Liver (tissue), 9 donors: ENCODE data around the gene PFN3. TPM values are rescaled to one million over a fixed set of nuclear protein-coding genes. Genes with fewer than 3 reads are reported as not detected.

Experiments used
- DNase-seq: peaks from one replicate; pipeline ENCODE4 v3.0.0-alpha.2; 2017; ENCODE audit warnings: low spot score
- H3K27ac ChIP-seq, 2 donors: one replicate each; pipeline ENCODE4 v1.7.0; 2013; ENCODE audit warnings: inconsistent platforms in 2 of 2, low read length in 2 of 2, control low read depth in 1 of 2, low read depth in 1 of 2, mild to moderate bottlenecking in 1 of 2
- H3K27me3 ChIP-seq, 4 donors: one replicate each; pipeline versions ENCODE4 v1.6.1 to v1.7.0; 2013; ENCODE audit warnings: low read length in 3 of 4, inconsistent platforms in 1 of 4, mild to moderate bottlenecking in 1 of 4, moderate library complexity in 1 of 4; ENCODE audit not compliant: control insufficient read depth in 4 of 4, insufficient read depth in 4 of 4
- H3K36me3 ChIP-seq, 4 donors: one replicate each; pipeline versions ENCODE4 v1.6.1 to v1.7.0; 2013; ENCODE audit warnings: low read length in 3 of 4, mild to moderate bottlenecking in 3 of 4, low read depth in 1 of 4, moderate library complexity in 1 of 4; ENCODE audit not compliant: control insufficient read depth in 4 of 4, insufficient read depth in 3 of 4
- H3K4me1 ChIP-seq, 4 donors: one replicate each; pipeline versions ENCODE4 v1.6.1 to v1.7.0; 2013; ENCODE audit warnings: low read length in 3 of 4, mild to moderate bottlenecking in 3 of 4, moderate library complexity in 1 of 4; ENCODE audit not compliant: control insufficient read depth in 4 of 4, insufficient read depth in 4 of 4
- H3K4me3 ChIP-seq, 3 donors: one replicate each; pipeline versions ENCODE4 v1.6.1 to v1.7.0; 2013; ENCODE audit warnings: low read length in 3 of 3, control low read depth in 1 of 3, low read depth in 1 of 3, mild to moderate bottlenecking in 1 of 3
- H3K9ac ChIP-seq, 2 donors: one replicate each; pipeline ENCODE4 v1.7.0; 2013; ENCODE audit warnings: low read length in 2 of 2, mild to moderate bottlenecking in 2 of 2, moderate library complexity in 2 of 2, control low read depth in 1 of 2, low read depth in 1 of 2
- H3K9me3 ChIP-seq, 4 donors: one replicate each; pipeline versions ENCODE4 v1.6.1 to v1.7.0; 2013; ENCODE audit warnings: low read length in 3 of 4; ENCODE audit not compliant: control insufficient read depth in 4 of 4
- FOXA1 ChIP-seq: IDR thresholded peaks from 2 replicates; pipeline ENCODE4 v1.6.1; 2016; ENCODE audit warnings: antibody characterized with exemption
- HNF4A ChIP-seq, 2 donors: conservative IDR thresholded peaks; 2 replicates each; pipeline ENCODE4 v1.6.1; 2016; ENCODE audit warnings: antibody characterized with exemption in 2 of 2, mild to moderate bottlenecking in 2 of 2
- HNF4G ChIP-seq: IDR thresholded peaks from 2 replicates; pipeline ENCODE4 v1.6.1; 2016; ENCODE audit warnings: antibody characterized with exemption
- JUND ChIP-seq, 2 donors: IDR thresholded peaks; 2 replicates each; pipeline ENCODE4 v1.6.1; 2016; ENCODE audit warnings: antibody characterized with exemption in 2 of 2
- NR2F2 ChIP-seq: IDR thresholded peaks from 2 replicates; pipeline ENCODE4 v1.6.1; 2016; ENCODE audit warnings: antibody characterized with exemption
- RAD21 ChIP-seq, 2 donors: IDR thresholded peaks; 2 replicates each; pipeline ENCODE4 v1.6.1; 2016; ENCODE audit warnings: antibody characterized with exemption in 2 of 2, mild to moderate bottlenecking in 2 of 2
- RXRA ChIP-seq, 2 donors: IDR thresholded peaks; 2 replicates each; pipeline ENCODE4 v1.6.1; 2017 to 2018; ENCODE audit warnings: antibody characterized with exemption in 2 of 2, mild to moderate bottlenecking in 1 of 2
- SP1 ChIP-seq: IDR thresholded peaks from 2 replicates; pipeline ENCODE4 v1.6.1; 2018; ENCODE audit warnings: antibody characterized with exemption, mild to moderate bottlenecking
- YY1 ChIP-seq: IDR thresholded peaks from 2 replicates; pipeline ENCODE4 v1.6.1; 2016; ENCODE audit warnings: antibody characterized with exemption, mild to moderate bottlenecking
- WGBS: extraction: QIAGEN DNeasy Blood & Tissue Kit; methylation state at CpG from one replicate; pipeline ENCODE4 v1.1.7; 2013; 5-methylcytosine and 5-hydroxymethylcytosine counted together
- polyA plus RNA-seq, 2 donors: library from polyadenylated mRNA; stranded (reverse) in 1 of 2; unstranded in 1 of 2; fragments of 200-250 nt in 1 of 2; fragments of >200 nt in 1 of 2; fragmentation: Nextera tagmentation in 1 of 2; extraction: Ambion mirVana in 1 of 2; gene quantifications; one replicate each; pipeline versions ENCODE4 v1.2.1 to v1.2.3, GENCODE V29; 2013 to 2015
- total RNA-seq, 2 donors: library from RNA; depleted of rRNA; stranded (reverse); fragments of >200 nt; gene quantifications; one replicate each; pipeline ENCODE4 v1.2.3, GENCODE V29; 2014
- TF ChIP-seq, protein P1 (sequence below): IDR thresholded peaks from 2 replicates; pipeline ENCODE4 v1.6.1; 2016; ENCODE audit warnings: antibody characterized with exemption, mild to moderate bottlenecking
- TF ChIP-seq, protein P2 (sequence below): IDR thresholded peaks from 2 replicates; pipeline ENCODE4 v1.6.1; 2016; ENCODE audit warnings: antibody characterized with exemption
- TF ChIP-seq, protein P3 (sequence below): fragments of 150-350 bp; IDR thresholded peaks from 2 replicates; pipeline ENCODE4 v1.5.1; 2017; ENCODE audit warnings: improper control_type of control experiment, low read depth, low read length; ENCODE audit not compliant: missing input control
- TF ChIP-seq, protein P4 (sequence below): IDR thresholded peaks from 2 replicates; pipeline ENCODE4 v1.6.1; 2016; ENCODE audit warnings: antibody characterized with exemption
- donor health status: healthy.
- donor health status: healthy.
- donor health status: healthy.
- donor health status: healthy.
- donor health status: healthy.

Gene PFN3
- total and polyA plus RNA-seq, 4 donors, result not detected

DNA sequence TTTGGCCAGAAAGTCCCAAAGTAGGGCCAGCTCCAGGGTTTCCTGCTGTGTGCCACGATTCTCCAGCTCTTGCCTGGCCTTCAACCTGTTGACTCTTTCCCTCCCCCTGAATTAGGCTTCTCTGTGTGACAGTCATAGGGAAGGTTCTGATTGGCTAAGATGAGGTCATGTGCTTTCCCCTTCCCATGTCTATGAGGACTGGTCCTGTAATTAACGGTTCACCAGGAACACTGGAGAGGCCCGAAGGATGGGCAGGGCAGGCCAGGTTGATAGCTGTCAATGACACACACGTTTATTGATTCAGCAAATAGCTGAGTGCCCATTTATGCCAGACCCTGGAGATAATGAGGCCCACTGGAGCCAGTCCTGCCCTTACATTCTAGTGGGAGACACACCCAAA lies 37.2 kb upstream of the PFN3 start:
- Histone ChIP-seq H3K9ac (no peak overlapping the region), H3K4me1 (no peaks in the 10 kb centered on the region), H3K4me3 (no peak overlapping the region), H3K27me3 (no peaks in the 10 kb centered on the region), H3K27ac (no peak overlapping the region), H3K9me3 (no peaks in the 10 kb centered on the region), H3K36me3 (peaks cover 8 to 35% (median 19%) of the 10 kb centered on the region in 4 donors)
- no peak for DNase-seq
- TF ChIP-seq RAD21 (IDR thresholded peaks at IDR 0.05) (no peak), HNF4G (no peak), FOXA1 (no peak), HNF4A (conservative IDR thresholded peaks at IDR 0.05) (no peak), NR2F2 (no peak), JUND (IDR thresholded peaks at IDR 0.05) (no peak), RXRA (IDR thresholded peaks at IDR 0.05) (no peak)
- TF ChIP-seq, protein P1, sequence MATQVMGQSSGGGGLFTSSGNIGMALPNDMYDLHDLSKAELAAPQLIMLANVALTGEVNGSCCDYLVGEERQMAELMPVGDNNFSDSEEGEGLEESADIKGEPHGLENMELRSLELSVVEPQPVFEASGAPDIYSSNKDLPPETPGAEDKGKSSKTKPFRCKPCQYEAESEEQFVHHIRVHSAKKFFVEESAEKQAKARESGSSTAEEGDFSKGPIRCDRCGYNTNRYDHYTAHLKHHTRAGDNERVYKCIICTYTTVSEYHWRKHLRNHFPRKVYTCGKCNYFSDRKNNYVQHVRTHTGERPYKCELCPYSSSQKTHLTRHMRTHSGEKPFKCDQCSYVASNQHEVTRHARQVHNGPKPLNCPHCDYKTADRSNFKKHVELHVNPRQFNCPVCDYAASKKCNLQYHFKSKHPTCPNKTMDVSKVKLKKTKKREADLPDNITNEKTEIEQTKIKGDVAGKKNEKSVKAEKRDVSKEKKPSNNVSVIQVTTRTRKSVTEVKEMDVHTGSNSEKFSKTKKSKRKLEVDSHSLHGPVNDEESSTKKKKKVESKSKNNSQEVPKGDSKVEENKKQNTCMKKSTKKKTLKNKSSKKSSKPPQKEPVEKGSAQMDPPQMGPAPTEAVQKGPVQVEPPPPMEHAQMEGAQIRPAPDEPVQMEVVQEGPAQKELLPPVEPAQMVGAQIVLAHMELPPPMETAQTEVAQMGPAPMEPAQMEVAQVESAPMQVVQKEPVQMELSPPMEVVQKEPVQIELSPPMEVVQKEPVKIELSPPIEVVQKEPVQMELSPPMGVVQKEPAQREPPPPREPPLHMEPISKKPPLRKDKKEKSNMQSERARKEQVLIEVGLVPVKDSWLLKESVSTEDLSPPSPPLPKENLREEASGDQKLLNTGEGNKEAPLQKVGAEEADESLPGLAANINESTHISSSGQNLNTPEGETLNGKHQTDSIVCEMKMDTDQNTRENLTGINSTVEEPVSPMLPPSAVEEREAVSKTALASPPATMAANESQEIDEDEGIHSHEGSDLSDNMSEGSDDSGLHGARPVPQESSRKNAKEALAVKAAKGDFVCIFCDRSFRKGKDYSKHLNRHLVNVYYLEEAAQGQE, result no peak
- TF ChIP-seq, protein P2, sequence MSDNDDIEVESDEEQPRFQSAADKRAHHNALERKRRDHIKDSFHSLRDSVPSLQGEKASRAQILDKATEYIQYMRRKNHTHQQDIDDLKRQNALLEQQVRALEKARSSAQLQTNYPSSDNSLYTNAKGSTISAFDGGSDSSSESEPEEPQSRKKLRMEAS, result no peak
- TF ChIP-seq, protein P3, sequence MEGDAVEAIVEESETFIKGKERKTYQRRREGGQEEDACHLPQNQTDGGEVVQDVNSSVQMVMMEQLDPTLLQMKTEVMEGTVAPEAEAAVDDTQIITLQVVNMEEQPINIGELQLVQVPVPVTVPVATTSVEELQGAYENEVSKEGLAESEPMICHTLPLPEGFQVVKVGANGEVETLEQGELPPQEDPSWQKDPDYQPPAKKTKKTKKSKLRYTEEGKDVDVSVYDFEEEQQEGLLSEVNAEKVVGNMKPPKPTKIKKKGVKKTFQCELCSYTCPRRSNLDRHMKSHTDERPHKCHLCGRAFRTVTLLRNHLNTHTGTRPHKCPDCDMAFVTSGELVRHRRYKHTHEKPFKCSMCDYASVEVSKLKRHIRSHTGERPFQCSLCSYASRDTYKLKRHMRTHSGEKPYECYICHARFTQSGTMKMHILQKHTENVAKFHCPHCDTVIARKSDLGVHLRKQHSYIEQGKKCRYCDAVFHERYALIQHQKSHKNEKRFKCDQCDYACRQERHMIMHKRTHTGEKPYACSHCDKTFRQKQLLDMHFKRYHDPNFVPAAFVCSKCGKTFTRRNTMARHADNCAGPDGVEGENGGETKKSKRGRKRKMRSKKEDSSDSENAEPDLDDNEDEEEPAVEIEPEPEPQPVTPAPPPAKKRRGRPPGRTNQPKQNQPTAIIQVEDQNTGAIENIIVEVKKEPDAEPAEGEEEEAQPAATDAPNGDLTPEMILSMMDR, result no peak
- TF ChIP-seq, protein P4, sequence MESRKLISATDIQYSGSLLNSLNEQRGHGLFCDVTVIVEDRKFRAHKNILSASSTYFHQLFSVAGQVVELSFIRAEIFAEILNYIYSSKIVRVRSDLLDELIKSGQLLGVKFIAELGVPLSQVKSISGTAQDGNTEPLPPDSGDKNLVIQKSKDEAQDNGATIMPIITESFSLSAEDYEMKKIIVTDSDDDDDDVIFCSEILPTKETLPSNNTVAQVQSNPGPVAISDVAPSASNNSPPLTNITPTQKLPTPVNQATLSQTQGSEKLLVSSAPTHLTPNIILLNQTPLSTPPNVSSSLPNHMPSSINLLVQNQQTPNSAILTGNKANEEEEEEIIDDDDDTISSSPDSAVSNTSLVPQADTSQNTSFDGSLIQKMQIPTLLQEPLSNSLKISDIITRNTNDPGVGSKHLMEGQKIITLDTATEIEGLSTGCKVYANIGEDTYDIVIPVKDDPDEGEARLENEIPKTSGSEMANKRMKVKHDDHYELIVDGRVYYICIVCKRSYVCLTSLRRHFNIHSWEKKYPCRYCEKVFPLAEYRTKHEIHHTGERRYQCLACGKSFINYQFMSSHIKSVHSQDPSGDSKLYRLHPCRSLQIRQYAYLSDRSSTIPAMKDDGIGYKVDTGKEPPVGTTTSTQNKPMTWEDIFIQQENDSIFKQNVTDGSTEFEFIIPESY, result no peak
- 73% methylated on average over 4 of the region's 4 CpGs for WGBS

DNA sequence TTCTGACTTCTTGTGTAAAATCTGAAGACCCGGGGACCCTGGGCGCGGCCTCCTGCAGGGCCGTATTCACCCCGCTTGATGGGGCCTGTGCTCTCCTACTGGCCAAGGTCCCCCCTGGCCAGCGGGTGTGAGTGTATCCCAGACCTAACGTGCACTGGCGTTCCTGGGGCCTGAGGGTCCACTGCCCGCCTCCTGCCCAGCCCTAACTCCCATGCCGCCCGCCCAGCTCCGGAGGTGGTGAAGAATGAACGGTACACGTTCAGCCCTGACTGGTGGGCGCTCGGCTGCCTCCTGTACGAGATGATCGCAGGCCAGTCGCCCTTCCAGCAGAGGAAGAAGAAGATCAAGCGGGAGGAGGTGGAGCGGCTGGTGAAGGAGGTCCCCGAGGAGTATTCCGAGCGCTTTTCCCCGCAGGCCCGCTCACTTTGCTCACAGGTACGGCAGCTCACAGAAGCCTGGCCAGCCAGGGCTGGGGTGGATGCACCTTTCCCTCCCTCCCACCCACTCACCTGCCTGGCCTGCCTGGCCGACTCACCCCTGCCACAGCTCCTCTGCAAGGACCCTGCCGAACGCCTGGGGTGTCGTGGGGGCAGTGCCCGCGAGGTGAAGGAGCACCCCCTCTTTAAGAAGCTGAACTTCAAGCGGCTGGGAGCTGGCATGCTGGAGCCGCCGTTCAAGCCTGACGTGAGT lies 35.5 kb upstream of the PFN3 start:
- Histone ChIP-seq H3K9me3 (no peaks in the 10 kb centered on the region), H3K4me3 (no peak overlapping the region), H3K36me3 (peaks cover 6 to 35% (median 19%) of the 10 kb centered on the region in 4 donors), H3K27ac (no peak overlapping the region), H3K4me1 (peaks cover 0 to under 1% (median 0%) of the 10 kb centered on the region in 4 donors), H3K27me3 (no peaks in the 10 kb centered on the region), H3K9ac (no peak overlapping the region)
- 95% methylated on average over 37 of the region's 37 CpGs for WGBS
- DNase-seq, result no peak
- TF ChIP-seq RXRA (IDR thresholded peaks at IDR 0.05) (no peak), RAD21 (IDR thresholded peaks at IDR 0.05) (no peak), SP1 (no peak), YY1 (no peak), JUND (IDR thresholded peaks at IDR 0.05) (no peak)
- TF ChIP-seq, protein P4, result no peak
- TF ChIP-seq, protein P2, result no peak
